Adipose tissue (tissue), 3 donors: ENCODE data around the gene SLC43A2. TPM values are rescaled to one million over a fixed set of nuclear protein-coding genes. Genes with fewer than 3 reads are reported as not detected.
"Not testable (repeated sequence)": the region's sequence is repeated elsewhere in the genome, so short reads cannot be mapped to it uniquely, and the experiment has no call there.

Experiments
- H3K27ac ChIP-seq: one replicate; pipeline ENCODE4 v1.5.1; 2013; ENCODE audit warnings: low read depth, low read length
- WGBS, 3 donors: extraction: QIAGEN DNeasy Blood & Tissue Kit; methylation state at CpG; one replicate each; pipeline ENCODE4 v1.1.7; 2013; 5-methylcytosine and 5-hydroxymethylcytosine counted together
- polyA plus RNA-seq, 3 donors: library from polyadenylated mRNA; stranded (reverse); fragments of 200-250 nt; gene quantifications; one replicate each; pipeline ENCODE4 v1.2.3, GENCODE V29; 2013
- donor health status: healthy with polysubstance abuse.
- donor health status: Bipolar disorder and iron deficiency.
- donor health status: healthy.

Gene SLC43A2
- polyA plus RNA-seq, 3 donors, result 5.7 to 17.0 (median 8.8) TPM

GRCh38 chr17:1532836-1533602, 95.6 kb downstream of the SLC43A2 start:
- WGBS, 3 donors, result 79 to 84% (median 80%) methylated on average over 10 of the region's 10 CpGs
- H3K27ac ChIP-seq, result no peak overlapping the region

- 35 to 52% (median 42%) methylated on average over 2 of the region's 2 CpGs for WGBS, 3 donors
- H3K27ac ChIP-seq, result no peak overlapping the region
These were observed 98.8 kb downstream of the SLC43A2 start for GRCh38 chr17:1529863-1530262.

DNA sequence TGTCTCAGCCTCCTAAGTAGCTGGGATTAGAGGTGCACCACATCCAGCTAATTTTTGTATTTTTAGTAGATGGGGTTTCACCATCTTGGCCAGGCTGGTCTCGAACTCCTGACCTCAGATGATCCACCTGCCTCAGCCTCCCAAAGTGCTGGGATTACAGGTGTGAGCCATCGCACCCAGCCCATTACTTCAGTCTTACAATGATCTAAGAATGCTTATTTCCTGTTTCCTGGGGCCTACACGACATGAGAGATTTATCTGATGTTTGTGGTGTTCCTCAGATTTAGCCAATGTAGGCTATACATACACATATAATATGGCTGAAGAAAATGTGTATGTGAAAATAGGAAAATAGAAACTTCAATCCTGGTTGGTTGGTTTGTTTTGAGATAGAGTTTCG, 101.8 kb downstream of the SLC43A2 start:
- WGBS, 3 donors, result 72 to 86% (median 75%) methylated on average over 4 of the region's 4 CpGs
- H3K27ac ChIP-seq, result not testable (repeated sequence)

DNA sequence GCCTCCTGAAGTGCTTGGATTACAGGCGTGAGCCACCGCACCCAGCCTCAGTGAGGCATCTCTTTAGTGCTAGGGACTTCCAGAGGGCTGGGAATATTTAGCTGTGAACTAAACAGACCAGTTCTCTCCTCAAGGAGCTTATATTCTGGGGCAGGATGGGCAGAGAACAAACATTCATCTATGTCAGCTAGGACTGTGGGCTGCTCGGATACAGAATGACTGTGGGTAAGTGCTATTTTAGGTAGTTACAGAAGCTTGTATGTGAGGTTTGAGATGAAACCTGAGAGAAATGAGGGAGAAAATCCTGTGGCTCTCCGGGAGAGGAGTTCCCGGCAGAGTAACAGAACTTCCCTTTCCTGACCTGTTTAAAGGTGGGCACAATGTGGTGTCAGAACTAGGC, 106.0 kb downstream of the SLC43A2 start:
- H3K27ac ChIP-seq, result no peak overlapping the region
- 92% methylated on average over 5 of the region's 5 CpGs for WGBS, 3 donors

GRCh38 chr17:1521086-1521640, 107.5 kb downstream of the SLC43A2 start:
- WGBS, 3 donors, result 77 to 82% (median 81%) methylated on average over 10 of the region's 10 CpGs
- H3K27ac ChIP-seq, result no peak overlapping the region

- WGBS, 3 donors, result 89 to 90% (median 90%) methylated on average over 7 of the region's 7 CpGs
- no peak overlapping the region for H3K27ac ChIP-seq
These were observed 109.0 kb downstream of the SLC43A2 start for GRCh38 chr17:1519678-1520077.

Other genes with a start within 250 kb of the SLC43A2 start
- gene YWHAE, start 228.6 kb downstream of the SLC43A2 start, polyA plus RNA-seq, result 100 to 1,000 TPM; 176 to 479 (median 340) TPM
- gene CRK, start 172.6 kb downstream of the SLC43A2 start, polyA plus RNA-seq, result 10 to 100 TPM; 15.8 to 62.3 (median 45.5) TPM
- 100 to 1,000 TPM in 2 of 3 donors, 10 to 100 TPM in 1; 76.1 to 339 (median 135) TPM for gene MYO1C, start 136.1 kb downstream of the SLC43A2 start, polyA plus RNA-seq
- gene INPP5K, start 112.2 kb downstream of the SLC43A2 start, polyA plus RNA-seq, result 10 to 100 TPM; 21.9 to 88.5 (median 41.5) TPM
- gene PITPNA, start 66.0 kb downstream of the SLC43A2 start, polyA plus RNA-seq, result 10 to 100 TPM; 14.6 to 33.9 (median 27.2) TPM
- 10 to 100 TPM in 2 of 3 donors, 1 to 10 TPM in 1; 3.8 to 22.6 (median 19.8) TPM for gene SCARF1, start 16.9 kb upstream of the SLC43A2 start, polyA plus RNA-seq
- gene RILP, start 21.0 kb upstream of the SLC43A2 start, polyA plus RNA-seq, result 10 to 100 TPM; 13.6 to 29.7 (median 24.1) TPM
- 10 to 100 TPM; 52.0 to 86.7 (median 67.5) TPM for gene PRPF8, start 56.0 kb upstream of the SLC43A2 start, polyA plus RNA-seq
- gene TLCD2, start 81.5 kb upstream of the SLC43A2 start, polyA plus RNA-seq, result 10 to 100 TPM in 2 of 3 donors, 1 to 10 TPM in 1; 1.4 to 16.6 (median 15.0) TPM
- 10 to 100 TPM; 11.8 to 24.5 (median 24.0) TPM for gene WDR81, start 95.9 kb upstream of the SLC43A2 start, polyA plus RNA-seq
- 10 to 100 TPM in 2 of 3 donors, 1 to 10 TPM in 1; 8.9 to 15.7 (median 11.9) TPM for gene SERPINF2, start 114.0 kb upstream of the SLC43A2 start, polyA plus RNA-seq
- gene SERPINF1, start 133.2 kb upstream of the SLC43A2 start, polyA plus RNA-seq, result 1,000 to 10,000 TPM in 2 of 3 donors, 100 to 1,000 TPM in 1; 140 to 1,175 (median 1,133) TPM
- 10 to 100 TPM in 1 of 3 donors, 1 to 10 TPM in 2; 4.8 to 12.8 (median 8.3) TPM for gene SMYD4, start 201.1 kb upstream of the SLC43A2 start, polyA plus RNA-seq
- 10 to 100 TPM; 17.1 to 25.8 (median 23.6) TPM for gene RPA1, start 201.2 kb upstream of the SLC43A2 start, polyA plus RNA-seq